HepG2 (cell line): Measurements from ENCODE around the gene ZMAT2. TPM values are rescaled to one million over a fixed set of nuclear protein-coding genes. Genes with fewer than 3 reads are reported as not detected.

Experiments
- IKZF4 ChIP-seq: sonication (generic); formaldehyde crosslinking; IDR thresholded peaks from 2 replicates; pipeline ENCODE4 v1.5.1; 2020; ENCODE audit warnings: borderline replicate concordance, mild to moderate bottlenecking, low read depth, missing genetic modification reagents; ENCODE audit errors: not compliant biosample characterization
- JUN ChIP-seq: sonication (generic); formaldehyde crosslinking; IDR thresholded peaks from 2 replicates; pipeline ENCODE4 v1.4.0; 2020; ENCODE audit warnings: mild to moderate bottlenecking, missing genetic modification reagents
- KLF16 ChIP-seq, 2 experiments: sonication (generic) in 1 of 2; formaldehyde crosslinking in 1 of 2; IDR thresholded peaks; 2 replicates each; pipeline versions ENCODE4 v1.6.1 to v1.8.0; 2016 to 2023; ENCODE audit warnings: missing genetic modification reagents in 2 of 2, missing compliant biosample characterization in 1 of 2
- MTF1 ChIP-seq: sonication (generic); formaldehyde crosslinking; IDR thresholded peaks from 2 replicates; pipeline ENCODE4 v1.5.0; 2020; ENCODE audit warnings: missing genetic modification reagents
- NBN ChIP-seq: fragments of 450-650 bp; conservative IDR thresholded peaks from 2 replicates; pipeline ENCODE4 v1.6.1; 2017
- SP1 ChIP-seq, 2 experiments: fragments of 450-650 bp in 1 of 2; sonication (generic) in 1 of 2; formaldehyde crosslinking in 1 of 2; IDR thresholded peaks; 2 replicates each; pipeline versions ENCODE4 v1.4.0 to v1.6.1; 2016 to 2020; ENCODE audit warnings: missing genetic modification reagents in 1 of 2
- ZMAT3 ChIP-seq: sonication (generic); formaldehyde crosslinking; conservative IDR thresholded peaks from 2 replicates; pipeline ENCODE4 v1.7.0; 2021; ENCODE audit warnings: missing genetic modification reagents
- ZNF10 ChIP-seq: sonication (generic); formaldehyde crosslinking; IDR thresholded peaks from 2 replicates; pipeline ENCODE4 v1.4.0; 2020; ENCODE audit warnings: mild to moderate bottlenecking, low read depth, missing genetic modification reagents, borderline replicate concordance
- ZNF30 ChIP-seq: sonication (generic); formaldehyde crosslinking; IDR thresholded peaks from 2 replicates; pipeline ENCODE4 v1.5.0; 2020; ENCODE audit warnings: mild to moderate bottlenecking, missing genetic modification reagents
- ZNF737 ChIP-seq: sonication (generic); formaldehyde crosslinking; IDR thresholded peaks from 2 replicates; pipeline ENCODE4 v1.5.0; 2020; ENCODE audit warnings: missing genetic modification reagents, mild to moderate bottlenecking, borderline replicate concordance
- polyA plus RNA-seq, 8 experiments: library from polyadenylated mRNA; depleted of rRNA in 3 of 8; stranded (reverse) in 7 of 8; unstranded in 1 of 8; fragments of >200 nt; fragmentation: Illumina TruSeq in 4 of 8; extraction: Trizol in 4 of 8; gene quantifications; 2 replicates each; pipeline versions ENCODE4 v1.2.1 to v1.2.3, GENCODE V29; 2011 to 2016; ENCODE audit warnings: low read depth in 4 of 8, missing spikeins in 1 of 8, mixed read lengths in 1 of 8; ENCODE audit not compliant: insufficient read depth in 1 of 8
- total RNA-seq, 5 experiments: library from RNA; depleted of rRNA; stranded (reverse); fragments of >200 nt; fragmentation: Illumina TruSeq; extraction: Trizol; gene quantifications; 2 replicates each; pipeline ENCODE4 v1.2.3, GENCODE V29; 2016; ENCODE audit warnings: low read depth in 1 of 5
- TF ChIP-seq, protein P1 (sequence below), 2 experiments: sonication (generic) in 1 of 2; formaldehyde crosslinking in 1 of 2; IDR thresholded peaks; 2 replicates each; pipeline versions ENCODE4 v1.4.0 to v1.6.1; 2016 to 2020; ENCODE audit warnings: borderline replicate concordance in 1 of 2, low read depth in 1 of 2, mild to moderate bottlenecking in 1 of 2, missing genetic modification reagents in 1 of 2
- TF ChIP-seq, protein P2 (sequence below): sonication (generic); formaldehyde crosslinking; conservative IDR thresholded peaks from 2 replicates; pipeline ENCODE4 v1.4.0; 2020; ENCODE audit warnings: missing genetic modification reagents
- TF ChIP-seq, protein P3 (sequence below): sonication (generic); formaldehyde crosslinking; IDR thresholded peaks from 2 replicates; pipeline ENCODE4 v1.8.1; 2023; ENCODE audit warnings: mild to moderate bottlenecking, missing genetic modification reagents, borderline replicate concordance
- TF ChIP-seq, protein P4 (sequence below): sonication (generic); formaldehyde crosslinking; IDR thresholded peaks from 2 replicates; pipeline ENCODE4 v1.5.0; 2020; ENCODE audit warnings: missing genetic modification reagents
- TF ChIP-seq, protein P5 (sequence below): sonication (generic); formaldehyde crosslinking; IDR thresholded peaks from 2 replicates; pipeline ENCODE4 v1.8.1; 2023; ENCODE audit warnings: mild to moderate bottlenecking, missing genetic modification reagents

ZMAT2 gene
- total and polyA plus RNA-seq, 2 of the 13 experiments (the other 11 are each of a cell fraction or from before 2014, with no cell fraction given), result 35.4 to 92.8 TPM

- TF ChIP-seq, protein P1, sequence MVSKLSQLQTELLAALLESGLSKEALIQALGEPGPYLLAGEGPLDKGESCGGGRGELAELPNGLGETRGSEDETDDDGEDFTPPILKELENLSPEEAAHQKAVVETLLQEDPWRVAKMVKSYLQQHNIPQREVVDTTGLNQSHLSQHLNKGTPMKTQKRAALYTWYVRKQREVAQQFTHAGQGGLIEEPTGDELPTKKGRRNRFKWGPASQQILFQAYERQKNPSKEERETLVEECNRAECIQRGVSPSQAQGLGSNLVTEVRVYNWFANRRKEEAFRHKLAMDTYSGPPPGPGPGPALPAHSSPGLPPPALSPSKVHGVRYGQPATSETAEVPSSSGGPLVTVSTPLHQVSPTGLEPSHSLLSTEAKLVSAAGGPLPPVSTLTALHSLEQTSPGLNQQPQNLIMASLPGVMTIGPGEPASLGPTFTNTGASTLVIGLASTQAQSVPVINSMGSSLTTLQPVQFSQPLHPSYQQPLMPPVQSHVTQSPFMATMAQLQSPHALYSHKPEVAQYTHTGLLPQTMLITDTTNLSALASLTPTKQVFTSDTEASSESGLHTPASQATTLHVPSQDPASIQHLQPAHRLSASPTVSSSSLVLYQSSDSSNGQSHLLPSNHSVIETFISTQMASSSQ (IDR thresholded peaks at IDR 0.05; ENCODE audit: low read depth), result no peak
- TF ChIP-seq, protein P1 (CRISPR knock-in tag; IDR thresholded peaks at IDR 0.05; ENCODE audit: borderline replicate concordance), result no peak; the same call in 1 of the 2 replicates
- TF ChIP-seq ZNF737 (peak; percentile 91; the same call in 1 of the 2 replicates), ZMAT3 (CRISPR knock-in tag) (peak; percentile 88; the same call in 1 of the 2 replicates), SP1 (IDR thresholded peaks at IDR 0.05) (no peak), SP1 (CRISPR knock-in tag; IDR thresholded peaks at IDR 0.05) (peak; percentile 39; the same call in 1 of the 2 replicates), IKZF4 (CRISPR knock-in tag) (peak; percentile 88), KLF16 (CRISPR knock-in tag; IDR thresholded peaks at IDR 0.05) (peak in 1 of 2 experiments; percentile 69; a peak in 1 of 4 replicates), JUN (0 out of 2 replicates have a peak, but pooled peaks have one; percentile 23), ZNF10 (CRISPR knock-in tag) (no peak), ZNF30 (CRISPR knock-in tag) (no peak), MTF1 (peak; percentile 96), NBN (no peak)
- TF ChIP-seq, protein P2, sequence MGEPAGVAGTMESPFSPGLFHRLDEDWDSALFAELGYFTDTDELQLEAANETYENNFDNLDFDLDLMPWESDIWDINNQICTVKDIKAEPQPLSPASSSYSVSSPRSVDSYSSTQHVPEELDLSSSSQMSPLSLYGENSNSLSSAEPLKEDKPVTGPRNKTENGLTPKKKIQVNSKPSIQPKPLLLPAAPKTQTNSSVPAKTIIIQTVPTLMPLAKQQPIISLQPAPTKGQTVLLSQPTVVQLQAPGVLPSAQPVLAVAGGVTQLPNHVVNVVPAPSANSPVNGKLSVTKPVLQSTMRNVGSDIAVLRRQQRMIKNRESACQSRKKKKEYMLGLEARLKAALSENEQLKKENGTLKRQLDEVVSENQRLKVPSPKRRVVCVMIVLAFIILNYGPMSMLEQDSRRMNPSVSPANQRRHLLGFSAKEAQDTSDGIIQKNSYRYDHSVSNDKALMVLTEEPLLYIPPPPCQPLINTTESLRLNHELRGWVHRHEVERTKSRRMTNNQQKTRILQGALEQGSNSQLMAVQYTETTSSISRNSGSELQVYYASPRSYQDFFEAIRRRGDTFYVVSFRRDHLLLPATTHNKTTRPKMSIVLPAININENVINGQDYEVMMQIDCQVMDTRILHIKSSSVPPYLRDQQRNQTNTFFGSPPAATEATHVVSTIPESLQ (CRISPR knock-in tag), result no peak
- TF ChIP-seq, protein P3, sequence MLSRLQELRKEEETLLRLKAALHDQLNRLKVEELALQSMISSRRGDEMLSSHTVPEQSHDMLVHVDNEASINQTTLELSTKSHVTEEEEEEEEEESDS (CRISPR knock-in tag), result no peak
- TF ChIP-seq, protein P4, sequence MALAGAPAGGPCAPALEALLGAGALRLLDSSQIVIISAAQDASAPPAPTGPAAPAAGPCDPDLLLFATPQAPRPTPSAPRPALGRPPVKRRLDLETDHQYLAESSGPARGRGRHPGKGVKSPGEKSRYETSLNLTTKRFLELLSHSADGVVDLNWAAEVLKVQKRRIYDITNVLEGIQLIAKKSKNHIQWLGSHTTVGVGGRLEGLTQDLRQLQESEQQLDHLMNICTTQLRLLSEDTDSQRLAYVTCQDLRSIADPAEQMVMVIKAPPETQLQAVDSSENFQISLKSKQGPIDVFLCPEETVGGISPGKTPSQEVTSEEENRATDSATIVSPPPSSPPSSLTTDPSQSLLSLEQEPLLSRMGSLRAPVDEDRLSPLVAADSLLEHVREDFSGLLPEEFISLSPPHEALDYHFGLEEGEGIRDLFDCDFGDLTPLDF (CRISPR knock-in tag), result no peak
- TF ChIP-seq, protein P5, sequence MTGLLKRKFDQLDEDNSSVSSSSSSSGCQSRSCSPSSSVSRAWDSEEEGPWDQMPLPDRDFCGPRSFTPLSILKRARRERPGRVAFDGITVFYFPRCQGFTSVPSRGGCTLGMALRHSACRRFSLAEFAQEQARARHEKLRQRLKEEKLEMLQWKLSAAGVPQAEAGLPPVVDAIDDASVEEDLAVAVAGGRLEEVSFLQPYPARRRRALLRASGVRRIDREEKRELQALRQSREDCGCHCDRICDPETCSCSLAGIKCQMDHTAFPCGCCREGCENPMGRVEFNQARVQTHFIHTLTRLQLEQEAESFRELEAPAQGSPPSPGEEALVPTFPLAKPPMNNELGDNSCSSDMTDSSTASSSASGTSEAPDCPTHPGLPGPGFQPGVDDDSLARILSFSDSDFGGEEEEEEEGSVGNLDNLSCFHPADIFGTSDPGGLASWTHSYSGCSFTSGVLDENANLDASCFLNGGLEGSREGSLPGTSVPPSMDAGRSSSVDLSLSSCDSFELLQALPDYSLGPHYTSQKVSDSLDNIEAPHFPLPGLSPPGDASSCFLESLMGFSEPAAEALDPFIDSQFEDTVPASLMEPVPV (CRISPR knock-in tag), result peak; percentile 59; the same call in 1 of the 2 replicates
Observed at GRCh38 chr5:140690941-140691924, 9.0 kb upstream of the ZMAT2 start, which contains the start of the genes HARS1 and HARS2 (continued).
